ENCODE measurements around the gene TFDP2.
"Not testable (repeated sequence)": the region's sequence is repeated elsewhere in the genome, so short reads cannot be mapped to it uniquely, and the experiment has no call there.

TFDP2 gene

DNA sequence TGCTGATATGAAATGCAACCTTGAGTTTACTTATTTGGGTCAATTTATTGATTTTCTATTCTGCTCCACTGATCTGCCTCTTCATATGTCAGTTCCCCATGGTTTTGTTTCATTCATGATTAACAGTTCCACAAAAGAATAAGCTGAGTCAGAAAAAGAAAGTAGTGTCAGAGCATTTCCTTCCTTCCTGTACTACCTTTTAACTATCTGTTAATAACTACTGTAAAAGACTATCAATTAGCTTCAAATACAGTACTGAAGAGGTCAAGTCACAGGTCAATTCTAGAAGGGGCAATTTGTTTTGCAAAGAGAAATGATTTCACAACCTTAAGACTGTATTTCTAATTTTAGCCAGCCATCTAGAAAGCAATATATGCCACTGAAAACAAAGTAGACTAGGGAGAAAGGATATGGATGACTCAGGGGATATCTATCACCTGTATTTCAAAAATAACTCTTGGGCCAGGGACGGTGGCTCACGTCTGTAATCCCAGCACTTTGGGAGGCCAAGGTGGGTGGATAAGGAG, 129.5 kb downstream of the TFDP2 start:
- DNase-seq (ENCODE audit: low read depth in 2 of 2): no peak

DNA sequence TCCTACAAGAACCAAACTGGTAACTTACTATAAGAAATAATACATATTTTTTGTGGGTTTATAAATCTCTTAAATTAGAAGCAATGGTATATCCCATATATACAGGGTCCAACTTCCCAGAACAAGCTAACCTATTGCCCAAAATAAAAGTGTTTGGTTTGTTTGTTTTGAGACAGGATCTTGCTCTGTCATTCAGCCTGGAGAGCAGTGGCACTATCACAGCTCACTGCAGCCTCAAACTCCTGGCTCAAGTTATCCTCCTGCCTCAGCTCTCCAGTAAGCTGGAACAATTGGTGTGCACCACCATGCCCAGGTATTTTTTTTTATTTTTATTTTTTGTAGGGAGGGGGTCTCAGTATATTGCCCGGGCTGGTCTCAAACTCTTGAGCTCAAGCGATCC, 135.4 kb downstream of the TFDP2 start:
- no peak for DNase-seq (ENCODE audit: low read depth in 2 of 2)

DNA sequence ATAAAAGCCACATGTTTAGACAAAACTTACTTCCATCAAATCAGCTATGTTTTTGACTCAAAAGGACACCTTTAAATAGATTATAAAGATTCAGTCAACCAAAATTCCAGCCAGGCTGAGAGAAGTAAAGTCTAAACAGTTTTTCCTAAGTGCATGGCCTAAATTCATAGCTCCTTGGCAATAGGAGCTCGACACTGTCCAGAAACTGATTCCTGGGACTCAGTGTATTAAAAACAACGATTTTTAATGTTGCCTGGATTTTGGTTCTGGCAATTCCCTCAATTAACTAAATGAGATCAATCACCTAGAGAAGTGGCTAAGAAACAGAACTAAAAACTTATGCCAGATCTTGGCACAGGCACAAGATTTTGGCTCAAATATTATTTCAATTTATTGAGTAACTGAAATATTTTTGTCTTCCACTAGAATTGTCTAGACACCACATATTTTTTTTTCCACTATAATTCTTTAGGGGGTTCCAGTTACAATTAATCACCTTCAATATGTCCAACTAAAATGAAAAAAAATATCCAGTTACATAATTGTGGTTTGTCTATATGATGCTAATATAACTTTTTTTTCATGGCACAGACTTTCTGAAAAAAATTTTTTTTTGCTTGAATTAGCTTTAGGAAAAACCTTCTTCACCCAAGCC, 135.9 kb downstream of the TFDP2 start:
- DNase-seq (ENCODE audit: low read depth in 2 of 2): no peak

GRCh38 chr3:142009029-142009428, 140.3 kb downstream of the TFDP2 start:
- no peak for DNase-seq (ENCODE audit: low read depth in 2 of 2)

DNA sequence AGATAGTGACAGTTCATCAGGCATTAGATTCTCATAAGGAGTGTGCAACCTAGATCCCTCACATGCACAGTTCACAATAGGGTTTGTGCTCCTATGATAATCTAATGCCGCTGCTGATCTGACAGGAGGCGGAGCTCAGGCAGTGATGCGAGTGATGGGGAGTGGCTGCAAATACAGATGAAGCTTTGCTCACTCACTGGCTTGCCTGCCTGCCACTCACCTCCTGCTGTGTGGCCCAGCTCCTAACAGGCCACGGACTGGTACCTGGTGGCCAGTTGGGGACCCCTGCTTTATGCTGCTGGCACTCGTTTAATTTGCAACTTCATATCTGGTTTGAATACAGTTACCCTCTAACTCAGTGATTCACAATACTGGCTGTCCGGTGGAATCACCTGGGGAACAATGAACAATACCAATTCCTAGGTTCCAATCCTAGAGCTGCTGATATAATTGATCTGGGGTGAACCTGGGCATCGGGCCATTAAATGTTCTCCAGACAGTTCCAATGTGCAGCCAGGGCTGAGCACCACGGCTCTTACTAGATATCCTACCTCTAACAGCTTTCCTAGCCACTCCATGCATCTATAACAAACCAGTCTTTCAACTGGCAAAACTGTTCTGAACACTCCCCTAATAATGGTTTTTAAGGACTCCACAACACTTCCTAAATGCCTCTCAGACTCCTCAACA, 141.5 kb downstream of the TFDP2 start:
- DNase-seq (ENCODE audit: low read depth in 2 of 2): no peak

- DNase-seq (ENCODE audit: low read depth in 2 of 2): not testable (repeated sequence)
These were observed 144.4 kb downstream of the TFDP2 start for GRCh38 chr3:142004957-142005356.

DNA sequence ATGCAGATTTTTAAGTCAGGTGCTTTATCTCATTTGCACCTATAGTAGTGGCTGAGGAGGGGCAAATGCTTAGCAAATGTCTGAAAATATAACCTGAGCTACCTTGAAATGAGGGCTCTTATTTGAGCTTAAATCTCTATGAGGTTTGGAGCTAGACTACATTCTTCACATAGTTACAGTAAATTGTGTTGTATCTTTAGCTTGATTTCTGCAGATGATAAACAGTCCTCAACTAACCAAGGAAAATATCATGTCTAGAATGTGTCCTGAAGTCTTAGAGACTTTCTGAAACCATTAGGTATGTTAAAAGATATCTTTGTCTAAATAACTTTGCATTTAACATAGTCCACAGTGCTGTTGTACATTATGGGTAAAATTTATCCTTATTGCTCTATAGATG, 145.3 kb downstream of the TFDP2 start:
- DNase-seq (ENCODE audit: low read depth in 2 of 2): no peak

DNA sequence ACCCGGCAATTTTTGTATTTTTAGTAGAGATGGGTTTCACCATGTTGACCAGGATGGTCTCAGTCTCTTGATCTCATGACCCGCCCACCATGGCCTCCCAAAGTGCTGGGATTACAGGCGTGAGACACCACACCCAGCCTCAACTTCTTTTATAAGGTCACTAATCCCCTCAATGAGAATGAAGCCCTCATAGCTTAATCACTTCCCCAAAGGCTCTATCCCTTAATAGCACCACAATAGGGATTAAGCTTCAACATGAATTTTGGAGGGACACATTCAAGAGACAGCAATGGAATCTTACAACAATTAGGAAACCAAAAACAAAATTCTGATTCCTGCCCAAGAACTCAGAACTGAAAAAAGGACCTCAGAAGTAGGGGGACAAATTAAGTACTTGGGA, 146.1 kb downstream of the TFDP2 start:
- DNase-seq (ENCODE audit: low read depth in 2 of 2): no peak

DNA sequence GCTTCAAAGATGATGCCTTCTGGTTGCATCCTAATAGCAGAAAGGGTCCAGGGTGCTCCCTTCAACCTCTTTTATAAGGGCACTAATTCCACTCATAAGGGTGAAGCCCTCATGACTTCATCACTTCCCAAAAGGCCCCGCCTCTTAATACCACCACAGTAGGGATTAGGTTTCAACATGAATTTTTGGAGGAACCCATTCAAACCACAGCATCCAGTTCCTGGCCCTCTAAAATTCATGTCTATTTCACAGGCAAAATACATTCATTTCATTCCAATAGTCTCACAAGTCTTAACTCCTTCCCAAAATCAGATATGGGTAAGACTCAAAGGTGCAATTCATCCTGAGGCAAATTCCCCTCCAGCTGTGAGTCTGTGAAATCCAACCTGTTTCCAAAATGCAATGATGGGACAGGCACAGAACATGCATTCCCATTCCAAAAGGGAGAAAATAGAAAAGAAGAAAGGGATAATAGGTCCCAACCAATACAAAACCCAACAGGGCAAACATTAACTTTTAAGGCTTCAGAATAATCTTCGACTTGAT, 148.9 kb downstream of the TFDP2 start:
- no peak for DNase-seq (ENCODE audit: low read depth in 2 of 2)

DNA sequence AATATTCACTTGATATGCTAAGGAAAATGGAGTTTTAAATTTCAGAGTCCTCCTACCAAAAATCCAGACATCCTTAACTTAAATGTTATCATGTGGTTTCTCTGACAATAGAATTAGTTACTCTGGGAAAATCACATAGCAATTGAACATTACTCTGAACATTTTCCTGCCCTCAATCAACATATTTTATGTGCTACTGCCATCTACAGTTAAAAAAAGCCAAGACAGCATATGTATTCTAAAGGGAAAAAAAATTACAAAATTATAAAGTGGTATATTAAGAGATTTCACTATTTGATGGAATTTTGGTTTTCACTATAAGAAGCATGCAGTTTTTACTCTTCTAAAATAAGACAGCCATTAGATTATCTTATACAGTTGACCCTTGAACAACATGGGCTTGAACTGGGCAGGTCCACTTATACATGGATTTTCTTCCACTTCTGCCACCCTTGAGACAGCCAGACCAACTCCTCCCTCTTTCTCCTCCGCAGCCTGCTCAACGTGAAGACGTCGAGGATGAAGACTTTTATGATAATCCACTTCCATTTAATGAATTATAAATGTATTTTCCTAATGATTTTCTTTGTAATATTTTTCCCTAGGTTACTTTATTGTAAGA, 150.6 kb downstream of the TFDP2 start:
- DNase-seq (ENCODE audit: low read depth in 2 of 2): no peak

DNA sequence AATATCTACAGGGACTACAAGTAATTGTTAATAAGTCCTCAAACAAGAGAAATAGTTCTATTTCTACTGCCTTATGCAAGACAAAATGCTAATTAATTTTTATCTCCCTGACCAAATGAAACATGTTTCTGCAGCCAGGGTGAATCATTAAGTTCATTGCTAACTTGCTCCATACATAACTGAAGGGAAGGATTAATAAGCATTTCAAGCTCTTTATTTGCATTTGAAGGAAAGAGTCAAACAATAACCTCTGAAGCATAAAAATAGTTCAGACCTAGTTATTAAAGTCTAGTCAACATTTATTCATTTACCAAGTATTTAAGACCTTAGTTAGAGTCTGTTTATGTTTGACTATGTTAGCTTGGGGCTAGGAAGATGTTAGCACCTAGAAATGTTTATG, 152.9 kb downstream of the TFDP2 start:
- DNase-seq (ENCODE audit: low read depth in 2 of 2): no peak

- no peak for DNase-seq (ENCODE audit: low read depth in 2 of 2)
These were observed 154.5 kb downstream of the TFDP2 start for GRCh38 chr3:141994856-141995255.

DNA sequence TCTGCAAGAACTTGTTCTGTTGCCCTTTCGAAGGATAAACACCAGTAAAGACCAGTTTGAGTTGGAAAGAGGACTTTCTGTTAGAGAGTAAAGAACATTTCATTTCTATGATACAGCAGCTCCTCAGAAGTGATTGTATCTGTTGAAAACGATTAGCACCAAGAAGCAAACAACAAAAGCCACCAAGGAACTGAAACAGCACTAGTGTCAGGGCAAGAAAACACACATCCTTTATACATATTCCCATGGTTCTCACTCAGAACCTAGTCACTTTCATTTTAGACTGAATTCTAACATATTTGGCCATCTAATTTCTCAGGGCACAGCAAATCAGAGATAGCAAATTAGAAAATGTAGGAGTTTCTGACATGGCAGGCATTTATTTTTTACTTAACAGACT, 156.8 kb downstream of the TFDP2 start:
- no peak for DNase-seq (ENCODE audit: low read depth in 2 of 2)

GRCh38 chr3:141986548-141987107, 162.7 kb downstream of the TFDP2 start:
- DNase-seq (ENCODE audit: low read depth in 2 of 2): no peak

- no peak for DNase-seq (ENCODE audit: low read depth in 2 of 2)
These were observed 168.3 kb downstream of the TFDP2 start for GRCh38 chr3:141981084-141981483.

DNA sequence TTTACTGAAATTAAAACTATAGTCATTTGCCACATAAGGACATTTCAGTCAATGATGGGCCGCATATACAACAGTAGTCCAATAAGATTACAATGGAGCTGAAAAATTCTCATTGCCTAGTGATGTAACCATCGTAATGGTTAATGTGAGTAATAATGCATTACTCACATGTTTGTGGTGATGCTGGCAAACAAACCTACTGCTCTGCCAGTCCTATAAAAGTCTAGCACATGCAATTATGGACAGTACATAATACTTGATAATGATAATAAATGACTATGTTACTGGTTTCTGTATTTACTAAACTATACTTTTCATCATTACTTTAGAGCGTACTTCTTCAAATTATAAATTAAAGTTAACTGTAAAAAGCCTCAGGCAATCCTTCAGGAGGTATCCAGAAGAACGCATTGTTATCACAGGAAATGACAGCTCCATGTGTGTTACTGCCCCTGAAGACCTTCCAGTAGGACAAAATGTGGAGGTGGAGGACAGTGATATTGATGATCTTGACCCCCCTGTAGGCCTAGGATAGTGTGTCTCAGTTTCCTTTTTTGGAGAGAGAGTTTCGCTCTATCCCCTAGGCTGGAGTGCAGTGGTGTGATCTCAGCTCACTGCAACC, 170.2 kb downstream of the TFDP2 start:
- no peak for DNase-seq (ENCODE audit: low read depth in 2 of 2)

- DNase-seq (ENCODE audit: low read depth in 2 of 2): not testable (repeated sequence)
These were observed 174.6 kb downstream of the TFDP2 start for GRCh38 chr3:141974777-141975176.

DNA sequence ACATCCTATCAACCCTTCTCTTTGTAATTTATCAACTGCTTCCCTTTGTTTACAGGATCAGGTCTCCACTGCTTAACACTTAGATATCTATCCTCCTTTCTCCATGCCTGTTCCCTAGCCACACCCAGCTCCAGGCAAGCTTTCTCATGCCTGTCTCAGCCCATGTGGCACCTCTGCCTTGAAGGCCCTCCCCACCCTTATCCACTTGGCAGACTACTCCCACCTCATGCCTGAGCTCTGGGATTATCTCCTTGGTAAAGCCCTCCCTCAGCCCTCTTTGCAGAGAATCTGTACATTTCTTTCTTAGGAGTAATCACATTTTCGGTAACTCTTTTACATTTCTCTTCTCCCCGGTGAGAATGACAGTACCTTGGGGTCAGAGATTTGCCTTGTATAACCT, 176.9 kb downstream of the TFDP2 start:
- DNase-seq (ENCODE audit: low read depth in 2 of 2): no peak

GRCh38 chr3:141971571-141971970, 177.8 kb downstream of the TFDP2 start:
- no peak for DNase-seq (ENCODE audit: low read depth in 2 of 2)

DNA sequence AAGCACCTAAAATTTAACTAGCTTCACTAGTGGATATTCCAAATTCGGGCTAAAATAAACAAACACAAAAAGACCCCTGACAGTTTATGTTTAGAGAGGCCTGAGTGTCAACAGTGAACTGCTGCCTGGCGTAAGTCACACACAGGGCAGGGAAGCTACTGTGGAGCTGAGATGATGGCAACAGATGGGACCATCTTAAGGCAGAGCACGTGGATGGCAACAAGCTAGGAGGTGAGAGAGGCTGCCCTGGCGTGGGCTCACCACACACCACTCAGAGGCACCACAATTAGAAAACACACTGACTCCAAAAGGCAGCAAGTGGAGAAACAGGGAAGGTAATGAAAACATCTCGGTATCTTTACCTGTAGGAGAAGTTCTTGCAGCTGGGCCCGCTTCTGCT, 179.6 kb downstream of the TFDP2 start:
- no peak for DNase-seq (ENCODE audit: low read depth in 2 of 2)

- DNase-seq (ENCODE audit: low read depth in 2 of 2): no peak
These were observed 183.9 kb downstream of the TFDP2 start for GRCh38 chr3:141965471-141965870.

- no peak for DNase-seq (ENCODE audit: low read depth in 2 of 2)
These were observed 186.0 kb downstream of the TFDP2 start for GRCh38 chr3:141963301-141963700.

Data from stimulated activated CD8-positive, alpha-beta memory T cell treated with anti-CD3 and anti-CD28 coated beads, Interleukin-2, amount 100 ng/mL, for 1 hour (primary cell).